Ectodermal cell (in vitro differentiated cells): ENCODE data around the gene MYH15.

ENCODE experiments used
- H3K27ac ChIP-seq: 2 replicates; pipeline ENCODE4 v1.7.0; 2013; ENCODE audit warnings: mild to moderate bottlenecking, low read depth, low read length; ENCODE audit not compliant: insufficient read depth, poor library complexity, severe bottlenecking
- H3K27me3 ChIP-seq: 2 replicates; pipeline ENCODE4 v1.7.0; 2013; ENCODE audit warnings: mild to moderate bottlenecking, low read length; ENCODE audit not compliant: insufficient read depth, control insufficient read depth, poor library complexity, severe bottlenecking
- H3K36me3 ChIP-seq: one replicate; pipeline ENCODE4 v1.7.0; 2013; ENCODE audit warnings: low read length; ENCODE audit not compliant: control insufficient read depth, insufficient read depth
- H3K4me1 ChIP-seq: one replicate; pipeline ENCODE4 v1.7.0; 2013; ENCODE audit warnings: low read length; ENCODE audit not compliant: control insufficient read depth, insufficient read depth
- H3K4me3 ChIP-seq: 2 replicates; pipeline ENCODE4 v1.7.0; 2013; ENCODE audit warnings: low read depth, low read length, control low read depth; ENCODE audit not compliant: insufficient read depth
- H3K9me3 ChIP-seq: 2 replicates; pipeline ENCODE4 v1.7.0; 2013; ENCODE audit warnings: mild to moderate bottlenecking, low read length, moderate library complexity; ENCODE audit not compliant: control insufficient read depth
- WGBS, 2 experiments: methylation state at CpG; one replicate each; pipeline ENCODE4 v1.1.7; 2013; ENCODE audit warnings: missing lambda C conversion rate in 2 of 2; 5-methylcytosine and 5-hydroxymethylcytosine counted together

Gene MYH15

DNA sequence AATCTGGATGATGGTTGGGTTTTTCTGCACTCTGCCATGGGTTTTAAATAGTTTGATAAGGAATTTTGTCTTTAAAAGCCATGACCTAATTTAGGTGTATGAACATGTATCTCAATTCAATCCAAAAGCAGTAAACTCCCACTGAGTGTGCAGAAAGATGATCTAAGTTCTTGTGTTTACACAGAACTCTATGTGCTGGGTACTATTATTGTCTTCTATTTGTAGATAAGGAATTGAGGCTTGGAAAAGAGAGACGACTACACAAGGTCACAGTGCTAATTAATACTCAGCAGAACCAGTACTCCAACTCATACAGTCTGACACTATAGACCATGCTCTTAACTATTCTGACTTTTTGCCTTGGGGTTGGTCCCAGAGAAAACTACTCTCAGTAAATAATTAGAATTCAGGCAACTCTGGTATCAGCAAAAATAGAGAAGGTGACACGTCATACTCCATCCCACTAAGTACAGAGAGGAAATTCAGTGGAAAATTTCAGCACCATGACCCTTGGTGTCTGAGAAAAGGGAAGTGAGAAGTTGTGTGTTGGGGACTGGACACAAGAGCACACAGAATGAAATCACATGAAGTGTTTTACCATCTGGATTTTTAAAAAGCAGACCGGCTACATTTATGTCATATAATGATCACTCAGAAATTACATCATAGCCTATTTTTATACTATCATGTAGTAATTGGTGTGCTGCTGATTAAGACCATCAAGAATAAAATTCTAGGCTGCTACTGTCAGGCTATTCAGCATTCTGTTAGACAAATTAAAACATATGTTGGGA is 18.3 kb upstream of the MYH15 start:
- Histone ChIP-seq H3K36me3 (no peaks in the 10 kb centered on the region), H3K4me3 (no peak overlapping the region), H3K27me3 (no peaks in the 10 kb centered on the region), H3K27ac (no peak overlapping the region), H3K4me1 (no peaks in the 10 kb centered on the region), H3K9me3 (no peaks in the 10 kb centered on the region)
- 92 to 97% methylated on average over 2 to 3 of the region's 3 CpGs for WGBS, 2 experiments

- H3K27ac ChIP-seq = no peak overlapping the region
- H3K4me1 ChIP-seq = no peaks in the 10 kb centered on the region
- no peak overlapping the region for H3K4me3 ChIP-seq
- H3K36me3 ChIP-seq = no peaks in the 10 kb centered on the region
- H3K27me3 ChIP-seq = no peaks in the 10 kb centered on the region
- WGBS, 2 experiments = 94 to 100% methylated on average over 1 to 2 of the region's 2 CpGs
- H3K9me3 ChIP-seq = no peaks in the 10 kb centered on the region
Measured at GRCh38 chr3:108527817-108528216, 17.4 kb upstream of the MYH15 start.

GRCh38 chr3:108527109-108527508 is 16.7 kb upstream of the MYH15 start:
- Histone ChIP-seq H3K27me3 (no peaks in the 10 kb centered on the region), H3K4me1 (no peaks in the 10 kb centered on the region), H3K4me3 (no peak overlapping the region), H3K27ac (no peak overlapping the region), H3K36me3 (no peaks in the 10 kb centered on the region), H3K9me3 (no peaks in the 10 kb centered on the region)

- Histone ChIP-seq H3K4me3 (no peak overlapping the region), H3K4me1 (no peaks in the 10 kb centered on the region), H3K9me3 (no peaks in the 10 kb centered on the region), H3K27ac (no peak overlapping the region), H3K27me3 (no peaks in the 10 kb centered on the region), H3K36me3 (no peaks in the 10 kb centered on the region)
- WGBS, 2 experiments = 90 to 95% methylated on average over 2 of the region's 2 CpGs
Measured at GRCh38 chr3:108525971-108526370, 15.6 kb upstream of the MYH15 start.

- Histone ChIP-seq H3K9me3 (no peaks in the 10 kb centered on the region), H3K4me3 (no peak overlapping the region), H3K27ac (no peak overlapping the region), H3K27me3 (no peaks in the 10 kb centered on the region), H3K36me3 (no peaks in the 10 kb centered on the region), H3K4me1 (no peaks in the 10 kb centered on the region)
- 98 to 100% methylated on average over 1 to 2 of the region's 2 CpGs for WGBS, 2 experiments
Measured at GRCh38 chr3:108525256-108525655, 14.9 kb upstream of the MYH15 start.

GRCh38 chr3:108524537-108524936 is 14.1 kb upstream of the MYH15 start:
- no peak overlapping the region for H3K27ac ChIP-seq
- H3K4me3 ChIP-seq = no peak overlapping the region
- no peaks in the 10 kb centered on the region for H3K36me3 ChIP-seq
- no peaks in the 10 kb centered on the region for H3K27me3 ChIP-seq
- no peaks in the 10 kb centered on the region for H3K9me3 ChIP-seq
- WGBS, 2 experiments = 92 to 96% methylated on average over 2 of the region's 2 CpGs
- H3K4me1 ChIP-seq = no peaks in the 10 kb centered on the region

- no peaks in the 10 kb centered on the region for H3K9me3 ChIP-seq
- WGBS, 2 experiments = 95 to 100% methylated on average over 1 of the region's 1 CpG
Measured at GRCh38 chr3:108518895-108519294, 8.5 kb upstream of the MYH15 start.

DNA sequence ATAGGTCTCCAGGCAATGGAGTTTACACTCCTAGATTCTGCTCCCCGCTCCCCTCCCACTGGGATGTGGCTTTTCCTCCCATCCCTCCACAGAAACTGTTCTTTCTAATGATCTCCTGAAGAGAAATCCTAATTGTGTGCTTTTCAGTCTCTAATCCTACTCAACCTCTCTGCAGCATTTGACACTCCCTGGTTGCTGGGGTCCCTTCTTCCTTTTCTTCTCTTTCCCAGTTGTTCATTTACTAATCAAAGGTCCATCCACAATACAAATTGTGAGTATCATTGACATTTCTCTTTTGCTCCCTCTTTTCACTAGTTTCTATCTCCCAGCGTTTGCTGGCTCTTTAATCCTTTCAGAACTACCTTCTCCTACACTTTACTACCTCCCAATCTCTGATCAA is 6.5 kb upstream of the MYH15 start:
- Histone ChIP-seq H3K27me3 (no peaks in the 10 kb centered on the region), H3K36me3 (no peaks in the 10 kb centered on the region), H3K4me1 (peaks cover 8% of the 10 kb centered on the region), H3K27ac (no peak overlapping the region), H3K4me3 (no peak overlapping the region), H3K9me3 (no peaks in the 10 kb centered on the region)
- WGBS, 2 experiments = 35 to 37% methylated on average over 2 of the region's 2 CpGs

More at GRCh38 chr3:108518895-108519294, 8.5 kb upstream of the MYH15 start:
- Histone ChIP-seq H3K4me1 (peaks cover 8% of the 10 kb centered on the region), H3K36me3 (no peaks in the 10 kb centered on the region), H3K27me3 (no peaks in the 10 kb centered on the region), H3K4me3 (no peak overlapping the region), H3K27ac (no peak overlapping the region)

- Histone ChIP-seq H3K4me1 (peaks cover 15% of the 10 kb centered on the region), H3K27ac (no peak overlapping the region), H3K9me3 (no peaks in the 10 kb centered on the region), H3K27me3 (no peaks in the 10 kb centered on the region), H3K4me3 (no peak overlapping the region), H3K36me3 (no peaks in the 10 kb centered on the region)
- WGBS, 2 experiments = 96 to 97% methylated on average over 3 of the region's 3 CpGs
Measured at GRCh38 chr3:108513961-108514360, 3.6 kb upstream of the MYH15 start.

- no peaks in the 10 kb centered on the region for H3K36me3 ChIP-seq
- no peak overlapping the region for H3K4me3 ChIP-seq
- H3K4me1 ChIP-seq = peaks cover 15% of the 10 kb centered on the region
- 70 to 84% methylated on average over 2 of the region's 2 CpGs for WGBS, 2 experiments
- no peaks in the 10 kb centered on the region for H3K27me3 ChIP-seq
- H3K27ac ChIP-seq = no peak overlapping the region
- H3K9me3 ChIP-seq = no peaks in the 10 kb centered on the region
Measured at GRCh38 chr3:108512671-108513070, 2.3 kb upstream of the MYH15 start.
